Vagina (tissue), 2 donors: ENCODE measurements around the gene HNRNPU. TPM values are rescaled to one million over a fixed set of nuclear protein-coding genes. Genes with fewer than 3 reads are reported as not detected.

Source experiments
- DNase-seq, 2 donors: peaks; one replicate each; pipeline ENCODE4 v3.0.0-alpha.2; 2017; ENCODE audit errors: extremely low spot score in 2 of 2
- H3K27ac ChIP-seq: fragments of 200-600 bp; sonication (generic); one replicate; pipeline ENCODE4 v1.5.1; 2019
- H3K27me3 ChIP-seq: fragments of 200-600 bp; sonication (generic); one replicate; pipeline ENCODE4 v1.5.1; 2019
- H3K36me3 ChIP-seq, 2 donors: fragments of 200-600 bp; sonication (generic); one replicate each; pipeline ENCODE4 v1.5.1; 2017 to 2019
- H3K4me1 ChIP-seq: fragments of 200-600 bp; sonication (generic); one replicate; pipeline ENCODE4 v1.5.1; 2019
- H3K4me3 ChIP-seq, 2 donors: fragments of 200-600 bp; sonication (generic); 1 replicate in 1 of 2; 2 replicates in 1 of 2; pipeline ENCODE4 v1.5.1; 2016 to 2019
- H3K9me3 ChIP-seq: fragments of 200-600 bp; sonication (generic); one replicate; pipeline ENCODE4 v1.5.1; 2019
- CTCF ChIP-seq, 3 experiments: fragments of 450-650 bp in 2 of 3; fragments of 200-600 bp in 1 of 3; sonication (generic) in 1 of 3; IDR thresholded peaks; one replicate each; pipeline ENCODE4 v1.5.1; 2017 to 2019; ENCODE audit warnings: antibody characterized with exemption in 3 of 3, mild to moderate bottlenecking in 2 of 3, moderate library complexity in 2 of 3
- POLR2A ChIP-seq, 2 donors: fragments of 450-650 bp; IDR thresholded peaks; one replicate each; pipeline ENCODE4 v1.6.1; 2017; ENCODE audit warnings: antibody characterized with exemption in 2 of 2, mild to moderate bottlenecking in 2 of 2, moderate library complexity in 2 of 2
- POLR2AphosphoS5 ChIP-seq, 2 donors: sonication (generic); formaldehyde crosslinking; IDR thresholded peaks; one replicate each; pipeline ENCODE4 v1.9.0; 2017; ENCODE audit warnings: antibody characterized with exemption in 2 of 2, mild to moderate bottlenecking in 2 of 2, low read depth in 1 of 2; ENCODE audit not compliant: insufficient read depth in 1 of 2
- intact Hi-C: fragments of 100-400 bp; cut with DNase I; formaldehyde crosslinking; loops from one replicate; pipeline ENCODE4 v1.15.1; 2023
- total RNA-seq: library from RNA; depleted of rRNA; stranded (reverse); fragments of >200 nt; gene quantifications from one replicate; pipeline ENCODE4 v1.2.3, GENCODE V29; 2016

Gene HNRNPU
- total RNA-seq, 1 donor from 2014 or later = 293 TPM

GRCh38 chr1:244830639-244831038 is 33.7 kb downstream of the HNRNPU start:
- Histone ChIP-seq H3K4me1 (no peaks in the 10 kb centered on the region), H3K27me3 (no peaks in the 10 kb centered on the region), H3K4me3 (no peak overlapping the region), H3K36me3 (no peaks in the 10 kb centered on the region), H3K9me3 (no peaks in the 10 kb centered on the region), H3K27ac (no peak overlapping the region)
- intact Hi-C loops = loop anchor here (10.0 kb wide), 2 partner anchors 144 to 1566 kb away; no protein-coding TSS in a partner anchor
- TF ChIP-seq CTCF (IDR thresholded peaks at IDR 0.05) = no peak
- no peak for DNase-seq

- TF ChIP-seq POLR2A (IDR thresholded peaks at IDR 0.05) = no peak
- TF ChIP-seq POLR2AphosphoS5 (IDR thresholded peaks at IDR 0.05; ENCODE audit: insufficient read depth in 1 of 2, low read depth in 1 of 2) = no peak
- TF ChIP-seq CTCF (IDR thresholded peaks at IDR 0.05) = no peak
- DNase-seq = no peak
- H3K4me3 ChIP-seq = no peak overlapping the region
- H3K36me3 ChIP-seq = no peaks in the 10 kb centered on the region
- H3K4me1 ChIP-seq = no peaks in the 10 kb centered on the region
- H3K27me3 ChIP-seq = no peaks in the 10 kb centered on the region
- intact Hi-C loops = no loop called here
- no peaks in the 10 kb centered on the region for H3K9me3 ChIP-seq
- H3K27ac ChIP-seq = no peak overlapping the region
Measured at GRCh38 chr1:244826712-244827111, 37.6 kb downstream of the HNRNPU start.

- DNase-seq = no peak
- H3K4me1 ChIP-seq = no peaks in the 10 kb centered on the region
- H3K4me3 ChIP-seq = no peak overlapping the region
- no peak overlapping the region for H3K27ac ChIP-seq
- TF ChIP-seq POLR2A (IDR thresholded peaks at IDR 0.05) (no peak), POLR2AphosphoS5 (IDR thresholded peaks at IDR 0.05; ENCODE audit: insufficient read depth in 1 of 2, low read depth in 1 of 2) (no peak)
- H3K27me3 ChIP-seq = no peaks in the 10 kb centered on the region
- intact Hi-C loops = no loop called here
- no peaks in the 10 kb centered on the region for H3K9me3 ChIP-seq
- H3K36me3 ChIP-seq = no peaks in the 10 kb centered on the region
Measured at GRCh38 chr1:244822878-244823277, 41.5 kb downstream of the HNRNPU start.

- TF ChIP-seq POLR2A (IDR thresholded peaks at IDR 0.05) (no peak), CTCF (IDR thresholded peaks at IDR 0.05) (no peak), POLR2AphosphoS5 (IDR thresholded peaks at IDR 0.05; ENCODE audit: insufficient read depth in 1 of 2, low read depth in 1 of 2) (no peak)
- DNase-seq = no peak
- Histone ChIP-seq H3K36me3 (no peaks in the 10 kb centered on the region), H3K4me1 (no peaks in the 10 kb centered on the region), H3K27me3 (no peaks in the 10 kb centered on the region), H3K27ac (no peak overlapping the region), H3K9me3 (no peaks in the 10 kb centered on the region), H3K4me3 (no peak overlapping the region)
- intact Hi-C loops = no loop called here
Measured at GRCh38 chr1:244821134-244821533, 43.2 kb downstream of the HNRNPU start.

- Histone ChIP-seq H3K27me3 (no peaks in the 10 kb centered on the region), H3K4me1 (no peaks in the 10 kb centered on the region), H3K9me3 (no peaks in the 10 kb centered on the region), H3K36me3 (no peaks in the 10 kb centered on the region), H3K27ac (no peak overlapping the region), H3K4me3 (no peak overlapping the region)
- intact Hi-C loops = no loop called here
- no peak for DNase-seq
- TF ChIP-seq POLR2A (IDR thresholded peaks at IDR 0.05) (no peak), POLR2AphosphoS5 (IDR thresholded peaks at IDR 0.05; ENCODE audit: insufficient read depth in 1 of 2, low read depth in 1 of 2) (no peak), CTCF (IDR thresholded peaks at IDR 0.05) (no peak)
Measured at GRCh38 chr1:244820131-244820530, 44.2 kb downstream of the HNRNPU start.
